GM19043 (cell line): ENCODE measurements around the gene AGRP.

Experiments
- ATAC-seq: cut with Tn5 transposase; IDR thresholded peaks from one replicate; pipeline ENCODE4 v1.9.1; 2021; ENCODE audit warnings: low read depth; ENCODE audit not compliant: unreplicated experiment

The AGRP gene

DNA sequence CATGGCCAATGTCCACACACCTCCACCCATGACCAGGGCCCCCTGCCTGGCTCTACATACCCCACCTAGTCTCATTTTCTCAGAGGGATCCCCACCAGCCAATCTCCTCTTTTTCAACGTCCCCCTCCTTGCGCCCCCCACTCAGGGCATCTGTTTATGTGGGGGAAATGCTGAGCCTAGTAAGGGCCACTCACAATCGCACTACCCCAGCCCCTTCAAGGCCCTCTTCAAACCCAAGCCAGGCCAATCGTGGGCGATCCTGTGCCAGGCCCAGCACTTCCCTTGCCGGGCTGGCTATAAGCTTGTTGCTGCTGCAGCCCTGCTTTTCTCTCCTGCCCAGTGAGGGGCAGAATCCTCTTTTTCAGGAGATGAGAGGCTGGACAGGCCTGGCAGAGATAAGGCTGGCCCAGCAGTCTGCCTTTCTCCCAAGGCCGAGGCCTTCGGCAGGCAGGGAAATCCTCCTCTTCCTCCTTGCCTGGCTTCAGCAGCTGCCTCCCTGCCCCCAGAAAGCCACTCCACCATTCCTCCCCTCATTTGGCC lies 36.3 kb downstream of the AGRP start:
- ATAC-seq: no peak

DNA sequence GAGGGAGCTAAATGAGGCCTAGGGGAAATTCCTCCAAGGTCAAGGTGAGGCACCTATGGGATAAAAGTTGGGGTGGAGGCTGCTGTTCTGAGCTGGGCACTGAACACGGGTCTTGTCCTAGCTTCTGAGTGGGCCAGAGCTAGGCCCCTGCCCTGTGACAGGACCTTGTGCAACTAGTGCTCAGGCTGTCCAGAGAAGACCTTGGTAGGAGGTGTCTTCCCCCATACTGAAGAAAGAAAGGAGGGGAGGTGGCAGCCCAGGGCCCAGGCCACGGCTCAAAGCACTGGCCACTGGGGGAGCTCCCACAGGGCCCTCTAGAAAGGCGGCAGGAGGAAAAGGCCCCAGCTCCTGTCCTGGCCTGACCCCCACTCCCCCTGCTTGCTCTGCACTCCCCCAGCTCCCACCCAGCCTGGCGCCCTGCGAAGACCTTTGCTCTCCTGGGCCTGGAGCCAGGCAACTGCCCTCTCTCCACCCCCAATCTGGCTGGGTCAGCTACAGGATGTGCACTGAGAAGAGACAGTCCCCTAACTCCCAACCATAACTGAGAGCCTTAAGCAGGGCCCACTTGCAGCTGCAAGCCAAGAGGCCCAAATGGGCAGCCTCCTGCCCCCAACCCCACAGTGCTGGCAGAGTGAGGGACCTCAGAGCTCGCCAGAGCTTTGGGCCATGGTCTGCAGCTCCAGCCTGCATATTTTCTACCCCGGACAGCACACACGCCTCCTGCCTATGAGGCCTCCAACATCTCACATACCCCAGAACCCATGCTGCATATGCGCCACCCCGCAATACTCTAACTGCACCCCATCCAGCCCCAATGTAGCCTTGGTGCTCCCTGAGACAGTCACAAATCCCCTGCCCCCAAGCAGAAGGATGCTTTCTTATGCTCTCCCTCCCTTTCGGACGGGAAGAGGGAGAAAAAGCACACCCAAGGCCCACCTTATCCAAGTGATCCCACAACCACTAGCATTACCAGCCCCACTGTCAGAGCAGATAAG lies 37.1 kb downstream of the AGRP start:
- no peak for ATAC-seq

DNA sequence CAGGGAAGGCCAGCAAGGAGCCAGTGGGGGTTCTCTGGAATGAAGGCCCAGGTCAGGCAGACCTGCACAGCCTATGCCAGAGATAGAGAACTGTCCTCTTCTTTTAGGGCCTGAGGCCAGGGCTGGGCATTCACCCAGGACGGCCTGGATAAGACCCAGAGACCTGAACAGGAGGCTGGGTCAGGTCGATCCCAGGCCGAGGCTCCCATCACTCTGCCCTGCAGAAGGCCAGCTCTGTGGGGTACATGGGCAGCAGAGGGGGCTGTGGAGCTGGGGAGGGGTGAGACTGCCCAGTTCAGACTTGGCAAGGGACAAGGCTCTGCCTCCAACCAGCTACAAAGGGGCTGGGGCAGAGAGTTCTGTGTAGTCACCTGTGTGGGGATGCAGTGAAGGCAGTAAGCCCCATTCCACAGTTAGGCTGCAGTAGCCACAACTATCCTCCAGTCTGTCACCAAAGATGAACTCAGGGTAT lies 37.9 kb downstream of the AGRP start:
- ATAC-seq: no peak

DNA sequence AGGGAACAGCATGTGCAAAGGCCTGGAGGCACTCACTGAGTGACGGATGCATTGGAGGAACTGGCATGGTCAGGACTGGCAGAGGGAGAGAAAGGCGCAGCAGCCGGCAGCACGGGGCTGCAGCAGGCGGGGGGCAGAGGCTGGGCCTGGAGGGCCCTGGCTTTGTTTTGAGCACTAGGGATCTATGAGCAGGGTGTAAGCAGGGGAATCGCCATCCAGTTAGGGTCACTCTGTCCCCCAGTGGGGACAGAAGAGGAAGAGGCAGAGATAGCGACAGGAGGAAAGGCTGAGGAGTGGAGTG lies 38.3 kb downstream of the AGRP start:
- no peak for ATAC-seq

DNA sequence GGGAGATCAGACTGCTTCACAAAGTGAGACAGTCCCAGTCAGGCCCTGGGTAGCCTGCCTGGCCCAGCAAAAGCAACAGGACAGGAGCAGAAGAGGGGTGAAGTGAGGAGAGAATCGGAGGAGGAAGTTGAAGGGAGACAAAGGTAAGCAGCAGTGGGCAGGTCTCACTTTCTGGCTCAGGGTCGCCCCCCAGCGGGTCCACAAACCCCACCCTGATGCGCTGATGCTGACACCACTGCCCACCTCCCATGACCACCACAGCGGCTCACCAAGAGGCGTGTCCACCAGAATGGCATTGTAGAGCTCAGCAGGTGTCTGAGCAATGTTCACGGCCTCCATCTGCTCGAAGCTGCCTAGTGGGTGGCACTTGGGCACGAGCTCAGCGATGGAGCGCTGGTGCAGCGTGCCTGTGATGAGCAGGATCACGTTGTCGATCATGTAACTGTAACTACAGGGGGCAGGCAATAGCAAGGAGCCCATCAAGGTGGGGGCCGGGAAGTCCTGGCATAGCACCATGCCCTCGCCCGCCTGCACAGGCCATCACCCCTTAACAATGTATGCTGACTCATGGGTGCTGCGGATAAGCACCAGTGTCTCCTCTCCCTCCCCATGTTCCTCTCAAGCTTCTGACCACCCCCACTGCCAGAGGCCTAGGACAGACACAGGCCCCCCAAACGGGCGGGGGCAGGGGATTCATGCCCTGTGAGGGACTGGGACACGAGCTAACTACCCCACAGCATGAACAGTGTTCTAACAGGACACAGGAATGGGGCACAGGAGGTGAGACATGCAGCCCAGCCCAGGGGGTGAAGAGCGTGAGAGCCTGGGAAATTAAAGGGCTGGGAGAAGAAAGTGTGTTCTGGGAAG lies 38.9 kb downstream of the AGRP start:
- no peak for ATAC-seq

DNA sequence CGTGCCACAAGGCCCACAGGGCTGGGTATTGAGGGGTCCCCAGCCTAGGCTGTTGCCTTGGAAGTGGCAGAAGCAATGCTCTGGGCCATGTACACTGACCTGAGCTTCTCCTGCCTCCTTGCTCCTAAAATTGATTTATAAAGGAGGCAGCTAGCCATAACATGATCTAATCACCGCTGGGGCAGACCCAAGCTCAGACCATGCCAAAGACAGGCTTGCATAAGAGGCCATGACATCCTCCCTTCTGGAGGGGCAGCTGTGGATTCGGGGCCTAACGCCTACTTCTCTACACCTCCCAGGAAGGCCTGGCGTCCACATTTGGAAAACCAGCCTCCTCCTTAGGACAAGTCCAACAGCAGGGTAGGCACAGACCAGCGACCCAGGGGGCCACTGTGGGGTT lies 40.1 kb downstream of the AGRP start:
- no peak for ATAC-seq

DNA sequence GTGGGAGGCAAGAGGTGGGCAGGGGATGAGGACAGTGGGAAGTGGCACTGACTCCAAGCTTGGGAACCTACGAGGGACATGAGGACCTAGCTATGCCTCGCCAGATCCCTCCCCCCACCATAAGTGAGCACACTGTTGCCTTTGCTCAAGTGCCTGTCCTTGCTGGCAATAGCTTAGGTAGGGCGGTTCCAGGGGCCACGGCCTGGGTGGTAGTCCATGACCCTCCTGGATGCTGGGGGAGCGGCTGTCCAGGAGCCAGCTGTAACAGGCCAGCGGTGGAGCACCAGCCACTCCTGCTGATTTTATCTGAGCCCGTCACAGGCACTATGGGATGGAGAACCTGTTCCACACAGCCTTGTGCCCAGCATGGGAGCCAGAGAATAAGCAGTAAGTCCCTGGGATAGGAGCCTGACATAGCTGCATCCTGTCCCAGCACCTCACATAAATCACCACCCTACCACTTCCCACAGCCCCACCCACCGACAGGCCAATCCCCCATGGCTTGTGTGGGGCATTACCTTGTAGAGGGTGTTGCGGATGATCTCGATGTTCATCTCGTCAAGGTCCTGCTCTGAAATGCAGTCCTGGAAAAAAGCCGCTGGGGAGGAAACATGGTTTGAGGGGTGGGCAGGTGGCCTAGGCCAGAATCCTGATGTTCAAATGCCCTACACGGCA lies 40.6 kb downstream of the AGRP start:
- ATAC-seq: no peak

DNA sequence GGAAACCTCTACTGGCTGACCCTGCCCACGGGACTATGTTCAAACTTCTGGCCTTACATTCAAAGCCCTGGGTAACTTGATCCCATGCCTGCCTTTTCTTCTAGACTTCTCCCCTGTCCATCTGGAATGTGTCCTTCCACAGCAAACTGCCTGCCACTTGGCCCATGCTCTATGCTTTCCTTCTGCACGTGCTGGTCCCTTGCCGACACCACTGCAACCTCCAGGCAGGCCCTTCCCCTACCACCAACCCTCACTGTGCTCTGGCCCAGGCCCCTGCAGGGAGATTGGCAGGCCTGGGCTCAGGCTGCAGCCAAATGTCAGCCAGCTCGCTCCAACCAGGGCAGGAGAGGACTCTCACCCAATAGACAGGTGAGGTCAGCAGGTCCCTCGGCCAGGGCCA lies 41.4 kb downstream of the AGRP start:
- ATAC-seq: no peak

DNA sequence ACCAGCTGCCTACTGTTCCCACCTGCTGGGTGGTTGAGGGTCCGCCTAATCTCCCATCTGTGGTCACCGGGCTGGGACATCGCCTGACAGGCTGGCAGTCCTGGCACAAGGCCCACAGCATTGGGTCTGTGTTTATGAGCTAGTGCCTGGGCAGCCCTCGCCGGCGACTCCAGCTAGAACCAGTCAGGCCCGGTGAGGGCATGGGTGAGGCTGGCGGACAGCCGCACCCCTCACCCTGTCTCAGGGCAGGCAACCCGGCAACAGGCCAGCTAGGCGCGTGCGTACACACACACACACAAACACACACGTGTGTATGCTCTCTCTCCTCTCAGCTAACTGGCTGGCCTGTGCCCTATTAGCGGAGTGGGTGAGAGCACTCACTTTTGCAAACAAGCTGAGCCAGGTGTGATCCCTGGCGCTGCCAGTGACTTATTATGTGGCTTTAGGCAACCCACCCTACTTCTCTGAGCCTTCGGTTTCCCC lies 42.0 kb downstream of the AGRP start:
- ATAC-seq: no peak

- no peak for ATAC-seq
These were observed 44.4 kb downstream of the AGRP start for GRCh38 chr16:67438824-67439393.

DNA sequence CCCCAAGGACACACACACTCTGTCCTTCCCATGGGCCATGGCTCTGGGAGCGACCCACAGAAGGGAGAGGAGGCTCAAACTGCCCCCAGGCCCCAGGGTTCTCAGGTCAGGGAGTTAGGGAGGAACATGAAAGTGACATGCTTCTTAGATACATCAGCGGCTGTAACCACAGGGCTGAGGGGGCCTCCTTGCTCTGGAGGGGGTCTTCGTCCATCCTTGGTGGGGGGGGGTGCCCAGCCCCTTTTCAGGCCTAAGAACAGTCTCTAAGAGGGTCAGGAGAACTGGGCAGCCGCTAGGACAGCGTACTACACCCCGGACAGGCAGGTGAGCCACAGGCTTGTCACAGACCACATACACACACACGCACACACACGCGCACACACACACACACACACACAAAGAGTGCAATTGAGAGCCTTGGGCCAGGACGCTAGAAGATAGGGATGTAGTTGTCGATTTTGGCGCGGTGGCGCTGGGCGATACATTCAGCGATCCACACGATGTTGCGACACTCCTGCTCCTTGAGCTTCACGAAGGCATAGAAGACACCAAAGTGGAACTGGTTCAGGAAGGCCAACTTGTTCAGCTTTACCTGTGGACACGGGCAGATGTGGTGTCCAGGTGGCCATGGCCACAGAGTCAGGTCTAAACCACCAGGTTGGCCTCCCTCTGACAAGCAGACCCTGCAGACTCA lies 45.1 kb downstream of the AGRP start:
- no peak for ATAC-seq

DNA sequence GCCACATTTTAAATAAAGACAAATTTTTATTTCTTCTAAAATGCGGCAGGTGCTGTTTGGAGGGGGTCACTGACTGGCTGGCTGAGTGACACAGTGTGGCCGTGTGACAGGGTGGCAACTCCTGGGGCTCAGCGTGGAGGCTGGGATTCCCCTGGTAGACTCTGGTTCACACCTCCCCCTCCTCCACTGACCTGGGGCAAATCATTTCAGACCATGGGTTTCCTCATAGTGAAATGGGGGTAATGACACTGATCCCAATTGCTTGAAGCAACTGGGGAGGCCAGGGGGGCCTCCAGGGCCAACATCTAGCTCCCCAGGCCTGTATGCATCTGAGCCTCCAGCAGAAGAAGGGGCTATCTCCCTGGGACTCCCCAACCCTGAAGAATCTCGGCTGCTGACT lies 45.8 kb downstream of the AGRP start:
- no peak for ATAC-seq

DNA sequence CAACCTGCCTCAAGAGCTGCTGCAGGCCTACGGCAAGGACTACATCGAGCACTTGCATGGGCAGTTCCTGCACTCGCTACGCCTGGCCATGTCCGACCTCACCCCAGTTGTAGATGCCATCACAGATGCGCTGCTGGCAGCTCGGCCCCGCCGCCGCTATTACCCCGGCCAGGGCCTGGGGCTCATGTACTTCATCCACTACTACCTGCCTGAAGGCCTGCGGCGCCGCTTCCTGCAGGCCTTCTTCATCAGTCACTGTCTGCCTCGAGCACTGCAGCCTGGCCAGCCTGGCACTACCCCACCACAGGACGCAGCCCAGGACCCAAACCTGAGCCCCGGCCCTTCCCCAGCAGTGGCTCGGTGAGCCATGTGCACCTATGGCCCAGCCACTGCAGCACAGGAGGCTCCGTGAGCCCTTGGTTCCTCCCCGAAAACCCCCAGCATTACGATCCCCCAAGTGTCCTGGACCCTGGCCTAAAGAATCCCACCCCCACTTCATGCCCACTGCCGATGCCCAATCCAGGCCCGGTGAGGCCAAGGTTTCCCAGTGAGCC lies 46.6 kb downstream of the AGRP start:
- no peak for ATAC-seq

DNA sequence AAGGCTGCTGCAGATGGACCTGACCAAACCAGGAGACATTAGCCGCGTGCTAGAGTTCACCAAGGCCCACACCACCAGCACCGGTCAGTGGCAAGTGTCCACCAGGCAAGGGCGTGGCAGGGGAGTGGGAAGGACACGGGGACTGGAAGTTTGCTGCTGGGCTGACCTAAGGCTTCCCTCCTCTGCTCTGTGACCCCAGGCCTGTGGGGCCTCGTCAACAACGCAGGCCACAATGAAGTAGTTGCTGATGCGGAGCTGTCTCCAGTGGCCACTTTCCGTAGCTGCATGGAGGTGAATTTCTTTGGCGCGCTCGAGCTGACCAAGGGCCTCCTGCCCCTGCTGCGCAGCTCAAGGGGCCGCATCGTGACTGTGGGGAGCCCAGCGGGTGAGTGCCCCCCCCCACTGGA lies 47.6 kb downstream of the AGRP start:
- no peak for ATAC-seq

DNA sequence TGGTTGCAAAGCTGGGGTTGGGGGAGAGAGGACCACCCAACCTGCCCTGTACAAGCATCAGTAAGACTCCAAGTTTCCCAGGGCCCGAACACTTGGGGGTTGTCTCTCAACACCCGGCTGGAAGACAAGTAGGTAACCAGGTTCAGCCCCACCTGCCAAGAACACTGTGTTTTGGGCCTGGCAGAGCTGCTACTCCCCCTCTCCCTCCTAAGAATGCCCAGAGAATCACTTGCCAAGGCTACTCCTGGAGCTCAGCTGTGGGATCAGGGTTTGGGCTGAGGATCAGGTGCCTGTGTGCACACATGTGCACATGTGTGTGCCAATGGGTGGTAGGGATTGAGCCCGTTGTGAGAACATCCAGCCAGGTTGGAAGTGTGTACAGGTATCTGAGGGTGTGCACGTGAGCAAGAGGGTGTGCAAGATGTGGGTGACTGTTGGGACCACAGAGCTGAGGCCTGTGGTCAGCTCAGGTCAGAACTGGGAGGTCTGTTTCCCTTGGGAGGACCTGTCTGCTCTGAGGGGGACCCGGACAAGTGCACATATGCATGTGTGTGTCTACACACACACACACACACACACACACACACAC lies 50.1 kb downstream of the AGRP start:
- no peak for ATAC-seq
